ENCODE data around the gene MSH3.

GRCh38 chr5:80895523-80895922 is 241.1 kb downstream of the MSH3 start:
- TF ChIP-seq REST (IDR thresholded peaks at IDR 0.05) (no peak), SMC3 (IDR thresholded peaks at IDR 0.05) (no peak), POLR2A (IDR thresholded peaks at IDR 0.05; ENCODE audit: low read length) (no peak), CTCF (IDR thresholded peaks at IDR 0.05) (no peak), CHD2 (IDR thresholded peaks at IDR 0.05; ENCODE audit: low read length, partially characterized antibody) (no peak), HDAC2 (IDR thresholded peaks at IDR 0.05) (no peak), USF2 (IDR thresholded peaks at IDR 0.05) (no peak), CEBPB (IDR thresholded peaks at IDR 0.05) (no peak), PBX3 (IDR thresholded peaks at IDR 0.05) (no peak), HMGXB4 (CRISPR knock-in tag; IDR thresholded peaks at IDR 0.05; ENCODE audit: borderline replicate concordance) (no peak), MAZ (IDR thresholded peaks at IDR 0.05; ENCODE audit: borderline replicate concordance, low read depth, low read length) (no peak)
